HCT116 (cell line): ENCODE measurements around the gene IGSF21. TPM values are rescaled to one million over a fixed set of nuclear protein-coding genes. Genes with fewer than 3 reads are reported as not detected.

Experiments
- ATAC-seq: fragments of 200-7000 bp; cut with Tn5 transposase; 2 replicates; pipeline ENCODE4 v1.9.1; 2020; ENCODE audit warnings: mild to moderate bottlenecking, moderate library complexity
- BruUV-seq: library from RNA; stranded (reverse); fragments of 400-500 nt; replicated peaks from 2 replicates; lab custom pipeline; 2021; lab: Mats Ljungman, UMichigan
- CTCF ChIA-PET: fragments of 300-600 bp; sonication (Branson Sonifier 250); formaldehyde crosslinking; loops from one replicate; lab custom pipeline; 2021; ENCODE audit warnings: antibody characterized with exemption; lab: Charles Lee
- POLR2A ChIA-PET: fragments of 300-600, 350-600 bp; sonication (Branson Sonifier 250); formaldehyde crosslinking; loops from one replicate; lab custom pipeline; 2021; ENCODE audit warnings: antibody characterized with exemption; lab: Charles Lee
- RAD21 ChIA-PET, 2 experiments: fragments of 300-600 bp; sonication (Branson Sonifier 250); formaldehyde crosslinking; loops; one replicate each; lab custom pipeline; 2023; ENCODE audit warnings: low total read pairs in 2 of 2; ENCODE audit not compliant: uncharacterized antibody in 2 of 2, unreplicated experiment in 2 of 2, low non-redundant PET in 1 of 2; lab: Charles Lee
- DNase-seq: peaks from one replicate; pipeline ENCODE4 v3.0.0-alpha.2; 2010; ENCODE audit warnings: low read depth, low spot score
- H2AFZ ChIP-seq: fragments of 200-600 bp; shearing (Covaris generic), sonication (generic); 2 replicates; pipeline ENCODE4 v1.6.1; 2017; ENCODE audit warnings: low read depth, mixed run types, mixed read lengths, antibody characterized with exemption, low read length; ENCODE audit not compliant: poor library complexity, severe bottlenecking
- H3K27ac ChIP-seq: 2 replicates; pipeline ENCODE4 v1.5.1; 2012; ENCODE audit warnings: low read depth, low read length
- H3K27me3 ChIP-seq: fragments of 200-600 bp; sonication (generic); 2 replicates; pipeline ENCODE4 v1.6.1; 2016; ENCODE audit warnings: mixed run types, low read length, mixed read lengths; ENCODE audit not compliant: insufficient read depth
- H3K36me3 ChIP-seq, 2 experiments: fragments of 200-500 bp in 1 of 2; fragments of 200-600 bp in 1 of 2; sonication (Bioruptor generic) in 1 of 2; sonication (generic) in 1 of 2; 2 replicates each; pipeline versions ENCODE4 v1.5.1 to v1.6.1; 2014 to 2016; ENCODE audit warnings: low read length in 2 of 2, inconsistent platforms in 1 of 2, mixed read lengths in 1 of 2, mixed run types in 1 of 2; ENCODE audit not compliant: insufficient read depth in 2 of 2, control insufficient read depth in 1 of 2
- H3K4me1 ChIP-seq, 2 experiments: fragments of 200-600 bp in 1 of 2; sonication (generic) in 1 of 2; 2 replicates each; pipeline versions ENCODE4 v1.5.1 to v1.6.1; 2012 to 2017; ENCODE audit warnings: low read length in 2 of 2, inconsistent platforms in 1 of 2, mild to moderate bottlenecking in 1 of 2, mixed read lengths in 1 of 2, mixed run types in 1 of 2, moderate library complexity in 1 of 2; ENCODE audit not compliant: insufficient read depth in 2 of 2, control insufficient read depth in 1 of 2
- H3K4me2 ChIP-seq: fragments of 200-600 bp; sonication (generic); 2 replicates; pipeline ENCODE4 v1.6.1; 2017; ENCODE audit warnings: mixed run types, low read length, mixed read lengths
- H3K4me3 ChIP-seq, 2 experiments: fragments of 200-600 bp in 1 of 2; sonication (generic) in 1 of 2; replicated peaks in 1 of 2; 2 replicates each; pipeline ENCODE4 v1.5.1; 2011 to 2016; ENCODE audit warnings: low read length in 2 of 2, control low read depth in 1 of 2, low read depth in 1 of 2, mild to moderate bottlenecking in 1 of 2, mixed read lengths in 1 of 2, mixed run types in 1 of 2
- H3K79me2 ChIP-seq: fragments of 200-600 bp; sonication (generic); 2 replicates; pipeline ENCODE4 v1.6.1; 2017; ENCODE audit warnings: mild to moderate bottlenecking, mixed run types, low read length, moderate library complexity, mixed read lengths; ENCODE audit not compliant: insufficient read depth
- H3K9ac ChIP-seq: fragments of 200-600 bp; sonication (generic); 2 replicates; pipeline ENCODE4 v1.6.1; 2016; ENCODE audit warnings: low read length, mixed read lengths
- H3K9me2 ChIP-seq: fragments of 200-600 bp; sonication (generic), shearing (Covaris generic); 2 replicates; pipeline ENCODE4 v1.6.1; 2017; ENCODE audit warnings: mixed run types, mild to moderate bottlenecking, moderate library complexity; ENCODE audit not compliant: insufficient read depth
- H3K9me3 ChIP-seq, 2 experiments: fragments of 200-500 bp in 1 of 2; fragments of 200-600 bp in 1 of 2; sonication (Bioruptor generic) in 1 of 2; sonication (generic) in 1 of 2; 2 replicates each; pipeline ENCODE4 v1.6.1; 2014 to 2017; ENCODE audit warnings: low read length in 2 of 2, mixed read lengths in 2 of 2, inconsistent platforms in 1 of 2, low read depth in 1 of 2, mild to moderate bottlenecking in 1 of 2, mixed run types in 1 of 2, moderate library complexity in 1 of 2; ENCODE audit not compliant: control insufficient read depth in 1 of 2, insufficient read depth in 1 of 2
- H4K20me1 ChIP-seq: fragments of 200-600 bp; sonication (generic), shearing (Covaris generic); 2 replicates; pipeline ENCODE4 v1.6.1; 2017; ENCODE audit warnings: mixed run types, mild to moderate bottlenecking, moderate library complexity; ENCODE audit not compliant: insufficient read depth
- CEBPB ChIP-seq: IDR thresholded peaks from 2 replicates; pipeline ENCODE4 v1.6.1; 2012; ENCODE audit warnings: low read depth
- JUND ChIP-seq: IDR thresholded peaks from 2 replicates; pipeline ENCODE4 v1.6.1; 2012
- POLR2AphosphoS5 ChIP-seq: IDR thresholded peaks from 2 replicates; pipeline ENCODE4 v1.6.1; 2011; ENCODE audit warnings: mild to moderate bottlenecking, low read depth, low read length, moderate library complexity
- RAD21 ChIP-seq: IDR thresholded peaks from 2 replicates; pipeline ENCODE4 v1.6.1; 2012; ENCODE audit warnings: low read depth, mild to moderate bottlenecking
- SIN3A ChIP-seq: IDR thresholded peaks from 2 replicates; pipeline ENCODE4 v1.6.1; 2012; ENCODE audit warnings: low read depth
- SP1 ChIP-seq: IDR thresholded peaks from 2 replicates; pipeline ENCODE4 v1.6.1; 2012; ENCODE audit warnings: low read depth
- TCF7L2 ChIP-seq: IDR thresholded peaks from 2 replicates; pipeline ENCODE4 v1.7.0; 2011; ENCODE audit warnings: borderline replicate concordance, inconsistent platforms; ENCODE audit not compliant: insufficient read depth, insufficient read length; ENCODE audit errors: extremely low read depth
- YY1 ChIP-seq: IDR thresholded peaks from 2 replicates; pipeline ENCODE4 v1.6.1; 2011; ENCODE audit warnings: low read length, low read depth, moderate library complexity, mild to moderate bottlenecking; ENCODE audit not compliant: insufficient replicate concordance; ENCODE audit errors: extremely low read depth
- ZFX ChIP-seq: fragments of 450-650 bp; IDR thresholded peaks from 2 replicates; pipeline ENCODE4 v1.6.1; 2017
- intact Hi-C: fragments of 100-400 bp; cut with micrococcal nuclease; formaldehyde crosslinking; loops from 2 replicates; pipeline ENCODE4 v1.10.0; 2022
- total RNA-seq: library from RNA; stranded (reverse); gene quantifications from one replicate; pipeline ENCODE4 v1.2.1, GENCODE V29; 2021; ENCODE audit not compliant: unreplicated experiment
- TF ChIP-seq, protein P1 (sequence below): IDR thresholded peaks from 2 replicates; pipeline ENCODE4 v1.6.1; 2012; ENCODE audit warnings: low read depth
- TF ChIP-seq, protein P2 (sequence below), 3 experiments: fragments of 200-600 bp in 1 of 3; sonication (generic) in 1 of 3; IDR thresholded peaks in 2 of 3; conservative IDR thresholded peaks in 1 of 3; 2 replicates each; pipeline ENCODE4 v1.5.1; 2012 to 2017; ENCODE audit warnings: low read depth in 2 of 3, low read length in 2 of 3, antibody characterized with exemption in 1 of 3, borderline replicate concordance in 1 of 3, control low read depth in 1 of 3, mild to moderate bottlenecking in 1 of 3, mixed read lengths in 1 of 3, mixed run types in 1 of 3, moderate library complexity in 1 of 3; ENCODE audit not compliant: insufficient read depth in 1 of 3
- TF ChIP-seq, protein P3 (sequence below): IDR thresholded peaks from 2 replicates; pipeline ENCODE4 v1.6.1; 2012

The IGSF21 gene
- total RNA-seq, 1 experiment from 2014 or later: not detected

DNA sequence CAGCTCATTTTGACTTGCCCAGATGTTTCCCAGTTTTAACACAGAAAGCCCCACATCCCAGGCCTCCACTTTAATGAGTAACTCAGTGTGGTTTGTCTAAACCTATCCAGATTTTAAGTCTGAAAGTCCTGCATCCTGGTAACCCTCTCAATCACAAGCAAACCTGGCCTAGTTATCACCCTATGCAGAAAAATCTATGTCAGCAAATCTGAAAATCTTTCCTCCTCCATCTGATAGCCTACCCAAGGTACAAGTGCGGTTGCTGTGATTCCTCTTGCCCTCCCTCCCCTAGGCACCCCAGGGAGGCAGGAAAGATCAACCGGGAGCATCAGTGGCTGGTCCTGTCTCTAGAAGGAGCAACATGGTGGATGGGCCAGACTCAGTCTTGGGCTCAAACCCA lies 163.7 kb downstream of the IGSF21 start:
- ChIA-PET POLR2A (no interaction called here), CTCF (no interaction called here)
- no peak overlapping the region for H3K4me3 ChIP-seq

More for the DNA sequence above, 163.7 kb downstream of the IGSF21 start:
- DNase-seq: no peak
- no peaks in the 10 kb centered on the region for H3K9me2 ChIP-seq
- no peak overlapping the region for H2AFZ ChIP-seq
- no peaks in the 10 kb centered on the region for H3K36me3 ChIP-seq
- peaks cover 47% of the 10 kb centered on the region for H3K27me3 ChIP-seq
- no peaks in the 10 kb centered on the region for H4K20me1 ChIP-seq
- BruUV-seq: no TSS peak
- no peaks in the 10 kb centered on the region for H3K9me3 ChIP-seq
- TF ChIP-seq, protein P1, sequence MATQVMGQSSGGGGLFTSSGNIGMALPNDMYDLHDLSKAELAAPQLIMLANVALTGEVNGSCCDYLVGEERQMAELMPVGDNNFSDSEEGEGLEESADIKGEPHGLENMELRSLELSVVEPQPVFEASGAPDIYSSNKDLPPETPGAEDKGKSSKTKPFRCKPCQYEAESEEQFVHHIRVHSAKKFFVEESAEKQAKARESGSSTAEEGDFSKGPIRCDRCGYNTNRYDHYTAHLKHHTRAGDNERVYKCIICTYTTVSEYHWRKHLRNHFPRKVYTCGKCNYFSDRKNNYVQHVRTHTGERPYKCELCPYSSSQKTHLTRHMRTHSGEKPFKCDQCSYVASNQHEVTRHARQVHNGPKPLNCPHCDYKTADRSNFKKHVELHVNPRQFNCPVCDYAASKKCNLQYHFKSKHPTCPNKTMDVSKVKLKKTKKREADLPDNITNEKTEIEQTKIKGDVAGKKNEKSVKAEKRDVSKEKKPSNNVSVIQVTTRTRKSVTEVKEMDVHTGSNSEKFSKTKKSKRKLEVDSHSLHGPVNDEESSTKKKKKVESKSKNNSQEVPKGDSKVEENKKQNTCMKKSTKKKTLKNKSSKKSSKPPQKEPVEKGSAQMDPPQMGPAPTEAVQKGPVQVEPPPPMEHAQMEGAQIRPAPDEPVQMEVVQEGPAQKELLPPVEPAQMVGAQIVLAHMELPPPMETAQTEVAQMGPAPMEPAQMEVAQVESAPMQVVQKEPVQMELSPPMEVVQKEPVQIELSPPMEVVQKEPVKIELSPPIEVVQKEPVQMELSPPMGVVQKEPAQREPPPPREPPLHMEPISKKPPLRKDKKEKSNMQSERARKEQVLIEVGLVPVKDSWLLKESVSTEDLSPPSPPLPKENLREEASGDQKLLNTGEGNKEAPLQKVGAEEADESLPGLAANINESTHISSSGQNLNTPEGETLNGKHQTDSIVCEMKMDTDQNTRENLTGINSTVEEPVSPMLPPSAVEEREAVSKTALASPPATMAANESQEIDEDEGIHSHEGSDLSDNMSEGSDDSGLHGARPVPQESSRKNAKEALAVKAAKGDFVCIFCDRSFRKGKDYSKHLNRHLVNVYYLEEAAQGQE: no peak
- no peak for TF ChIP-seq YY1
- TF ChIP-seq POLR2AphosphoS5: no peak
- TF ChIP-seq, protein P2, sequence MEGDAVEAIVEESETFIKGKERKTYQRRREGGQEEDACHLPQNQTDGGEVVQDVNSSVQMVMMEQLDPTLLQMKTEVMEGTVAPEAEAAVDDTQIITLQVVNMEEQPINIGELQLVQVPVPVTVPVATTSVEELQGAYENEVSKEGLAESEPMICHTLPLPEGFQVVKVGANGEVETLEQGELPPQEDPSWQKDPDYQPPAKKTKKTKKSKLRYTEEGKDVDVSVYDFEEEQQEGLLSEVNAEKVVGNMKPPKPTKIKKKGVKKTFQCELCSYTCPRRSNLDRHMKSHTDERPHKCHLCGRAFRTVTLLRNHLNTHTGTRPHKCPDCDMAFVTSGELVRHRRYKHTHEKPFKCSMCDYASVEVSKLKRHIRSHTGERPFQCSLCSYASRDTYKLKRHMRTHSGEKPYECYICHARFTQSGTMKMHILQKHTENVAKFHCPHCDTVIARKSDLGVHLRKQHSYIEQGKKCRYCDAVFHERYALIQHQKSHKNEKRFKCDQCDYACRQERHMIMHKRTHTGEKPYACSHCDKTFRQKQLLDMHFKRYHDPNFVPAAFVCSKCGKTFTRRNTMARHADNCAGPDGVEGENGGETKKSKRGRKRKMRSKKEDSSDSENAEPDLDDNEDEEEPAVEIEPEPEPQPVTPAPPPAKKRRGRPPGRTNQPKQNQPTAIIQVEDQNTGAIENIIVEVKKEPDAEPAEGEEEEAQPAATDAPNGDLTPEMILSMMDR (IDR thresholded peaks at IDR 0.05 in 2 of 3, conservative IDR thresholded peaks at IDR 0.05 in 1 of 3; ENCODE audit: borderline replicate concordance in 1 of 3, insufficient read depth in 1 of 3, low read depth in 2 of 3, low read length in 2 of 3): no peak
- TF ChIP-seq TCF7L2: no peak
- TF ChIP-seq CEBPB: no peak
- TF ChIP-seq JUND: no peak
- no peak for TF ChIP-seq SIN3A
- TF ChIP-seq ZFX: no peak
- TF ChIP-seq, protein P3, sequence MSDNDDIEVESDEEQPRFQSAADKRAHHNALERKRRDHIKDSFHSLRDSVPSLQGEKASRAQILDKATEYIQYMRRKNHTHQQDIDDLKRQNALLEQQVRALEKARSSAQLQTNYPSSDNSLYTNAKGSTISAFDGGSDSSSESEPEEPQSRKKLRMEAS: no peak
- TF ChIP-seq SP1: no peak
- TF ChIP-seq RAD21: no peak
- TF ChIP-seq, all 23 proteins: peak for 0
- no peak overlapping the region for H3K9ac ChIP-seq
- H3K4me2 ChIP-seq: no peak overlapping the region
- H3K27ac ChIP-seq: no peak overlapping the region
- H3K4me1 ChIP-seq: no peaks in the 10 kb centered on the region
- intact Hi-C loops: no loop called here
- ATAC-seq: no peak
- RAD21 ChIA-PET: no interaction called here
- H3K79me2 ChIP-seq: no peaks in the 10 kb centered on the region
